ENCODE measurements around the gene CNTNAP2.
A peak's percentile ranks its signal among the peaks of the same experiment; 100 is the strongest.

The CNTNAP2 gene

DNA sequence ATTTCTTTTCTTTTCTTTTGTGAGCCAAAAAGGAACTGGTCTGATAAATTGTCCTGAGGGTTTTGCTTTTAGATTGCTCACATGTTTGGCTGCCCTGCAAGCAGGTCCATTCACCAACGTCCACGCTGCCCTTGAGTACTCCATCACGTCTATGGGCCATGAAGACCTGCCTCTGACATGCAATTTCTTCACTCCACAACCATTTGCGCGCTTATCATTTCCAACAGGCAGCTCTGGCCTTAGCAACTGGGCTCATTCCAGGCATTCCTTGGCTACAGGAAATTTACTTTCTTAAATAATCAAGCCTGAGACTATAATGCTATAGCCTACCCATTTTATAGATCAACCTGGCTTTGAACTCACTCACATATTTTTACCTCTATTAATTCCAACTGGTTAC lies 2065.7 kb downstream of the CNTNAP2 start:
- H3K36me3 ChIP-seq (ENCODE audit: control insufficient read depth in 4 of 4, insufficient read depth in 4 of 4, low read length in 3 of 4), result no peaks in the 10 kb centered on the region
- no peaks in the 10 kb centered on the region for H3K9me3 ChIP-seq (ENCODE audit: control extremely low read depth in 1 of 5, control insufficient read depth in 4 of 5, insufficient read depth in 2 of 5, low read depth in 1 of 5, low read length in 4 of 5)
- DNase-seq, result no peak
- no peaks in the 10 kb centered on the region for H3K4me1 ChIP-seq (ENCODE audit: control extremely low read depth in 1 of 4, control insufficient read depth in 4 of 4, insufficient read depth in 4 of 4, low read length in 3 of 4)
- WGBS (ENCODE audit: insufficient coverage), result 86% methylated on average over 3 of the region's 5 CpGs
- H3K4me3 ChIP-seq (ENCODE audit: control insufficient read depth in 1 of 7, extremely low read depth in 1 of 7, insufficient read depth in 4 of 7, low read depth in 2 of 7, low read length in 6 of 7), result no peak overlapping the region
- ChIA-PET POLR2A (no interaction called here), CTCF (interaction anchor here (0.6 kb wide), 1 partner anchor 608 kb away, joined by 4 read pairs; no protein-coding TSS in a partner anchor)
- no peak overlapping the region for H3K27ac ChIP-seq (ENCODE audit: insufficient read depth in 1 of 2, low read depth in 1 of 2, low read length in 2 of 2, poor library complexity in 1 of 2, severe bottlenecking in 2 of 2)
- H3K27me3 ChIP-seq (replicated peaks in 2 of 5; ENCODE audit: control insufficient read depth in 4 of 5, insufficient read depth in 5 of 5, low read length in 4 of 5), result peaks cover 0 to 3% (median 0%) of the 10 kb centered on the region in 5 experiments

DNA sequence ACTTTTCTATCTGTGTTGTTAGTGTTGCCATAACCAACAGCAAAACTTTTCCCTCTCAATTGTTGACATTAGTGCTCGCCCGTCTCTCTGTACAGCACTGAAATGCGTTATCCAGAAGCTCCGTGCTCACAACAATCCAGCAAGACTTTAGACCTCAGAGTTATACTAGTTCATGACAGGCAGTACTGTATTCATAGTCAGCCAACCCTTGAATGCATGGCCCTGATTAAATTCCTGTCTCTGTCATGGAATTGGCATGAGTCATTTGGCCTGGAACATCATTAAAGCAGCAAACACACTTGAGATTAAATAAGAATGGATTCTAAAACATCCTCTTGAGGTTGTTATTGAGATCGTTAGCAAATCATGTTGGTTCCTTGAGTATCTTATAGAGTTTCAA lies 2068.4 kb downstream of the CNTNAP2 start:
- Histone ChIP-seq H3K27me3 (replicated peaks in 2 of 5; ENCODE audit: control insufficient read depth in 4 of 5, insufficient read depth in 5 of 5, low read length in 4 of 5) (peaks cover 0 to 2% (median 0%) of the 10 kb centered on the region in 5 experiments), H3K27ac (ENCODE audit: insufficient read depth in 1 of 2, low read depth in 1 of 2, low read length in 2 of 2, poor library complexity in 1 of 2, severe bottlenecking in 2 of 2) (no peak overlapping the region), H3K36me3 (ENCODE audit: control insufficient read depth in 4 of 4, insufficient read depth in 4 of 4, low read length in 3 of 4) (no peaks in the 10 kb centered on the region), H3K9me3 (ENCODE audit: control extremely low read depth in 1 of 5, control insufficient read depth in 4 of 5, insufficient read depth in 2 of 5, low read depth in 1 of 5, low read length in 4 of 5) (no peaks in the 10 kb centered on the region), H3K4me1 (ENCODE audit: control extremely low read depth in 1 of 4, control insufficient read depth in 4 of 4, insufficient read depth in 4 of 4, low read length in 3 of 4) (no peaks in the 10 kb centered on the region), H3K4me3 (ENCODE audit: control insufficient read depth in 1 of 7, extremely low read depth in 1 of 7, insufficient read depth in 4 of 7, low read depth in 2 of 7, low read length in 6 of 7) (no peak overlapping the region)
- WGBS (ENCODE audit: insufficient coverage), result 100% methylated on average over 4 of the region's 5 CpGs
- ChIA-PET CTCF (no interaction called here), POLR2A (no interaction called here)
- no peak for DNase-seq

DNA sequence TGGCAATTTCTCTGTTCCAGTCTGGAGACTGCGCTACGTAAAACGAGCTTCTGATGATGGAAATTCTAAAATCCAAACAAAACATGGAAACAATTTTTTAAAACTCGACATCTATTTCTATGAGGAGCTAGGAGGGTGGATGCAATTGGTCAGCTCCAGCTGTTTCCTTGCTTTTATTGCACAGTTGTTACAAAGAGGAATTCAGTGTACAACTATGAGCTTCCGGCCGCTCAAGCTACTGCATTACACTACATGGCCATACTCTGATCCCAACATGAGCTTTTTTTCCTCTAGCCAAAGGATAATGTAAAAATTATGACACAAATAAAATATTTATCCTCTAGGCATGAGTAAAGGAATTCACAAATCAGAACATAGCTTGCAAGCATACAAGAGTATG lies 2070.9 kb downstream of the CNTNAP2 start:
- POLR2A ChIA-PET, result no interaction called here
- no peaks in the 10 kb centered on the region for H3K27me3 ChIP-seq (replicated peaks in 2 of 5; ENCODE audit: control insufficient read depth in 4 of 5, insufficient read depth in 5 of 5, low read length in 4 of 5)
- no peak for DNase-seq
- H3K9me3 ChIP-seq (ENCODE audit: control extremely low read depth in 1 of 5, control insufficient read depth in 4 of 5, insufficient read depth in 2 of 5, low read depth in 1 of 5, low read length in 4 of 5), result no peaks in the 10 kb centered on the region
- no peaks in the 10 kb centered on the region for H3K36me3 ChIP-seq (ENCODE audit: control insufficient read depth in 4 of 4, insufficient read depth in 4 of 4, low read length in 3 of 4)
- no peak overlapping the region for H3K4me3 ChIP-seq (ENCODE audit: control insufficient read depth in 1 of 7, extremely low read depth in 1 of 7, insufficient read depth in 4 of 7, low read depth in 2 of 7, low read length in 6 of 7)
- CTCF ChIA-PET, result no interaction called here
- WGBS (ENCODE audit: insufficient coverage), result 57% methylated on average over 1 of the region's 6 CpGs
- H3K4me1 ChIP-seq (ENCODE audit: control extremely low read depth in 1 of 4, control insufficient read depth in 4 of 4, insufficient read depth in 4 of 4, low read length in 3 of 4), result peaks cover 0 to 14% (median 8%) of the 10 kb centered on the region in 4 experiments
- H3K27ac ChIP-seq (ENCODE audit: insufficient read depth in 1 of 2, low read depth in 1 of 2, low read length in 2 of 2, poor library complexity in 1 of 2, severe bottlenecking in 2 of 2), result no peak overlapping the region

DNA sequence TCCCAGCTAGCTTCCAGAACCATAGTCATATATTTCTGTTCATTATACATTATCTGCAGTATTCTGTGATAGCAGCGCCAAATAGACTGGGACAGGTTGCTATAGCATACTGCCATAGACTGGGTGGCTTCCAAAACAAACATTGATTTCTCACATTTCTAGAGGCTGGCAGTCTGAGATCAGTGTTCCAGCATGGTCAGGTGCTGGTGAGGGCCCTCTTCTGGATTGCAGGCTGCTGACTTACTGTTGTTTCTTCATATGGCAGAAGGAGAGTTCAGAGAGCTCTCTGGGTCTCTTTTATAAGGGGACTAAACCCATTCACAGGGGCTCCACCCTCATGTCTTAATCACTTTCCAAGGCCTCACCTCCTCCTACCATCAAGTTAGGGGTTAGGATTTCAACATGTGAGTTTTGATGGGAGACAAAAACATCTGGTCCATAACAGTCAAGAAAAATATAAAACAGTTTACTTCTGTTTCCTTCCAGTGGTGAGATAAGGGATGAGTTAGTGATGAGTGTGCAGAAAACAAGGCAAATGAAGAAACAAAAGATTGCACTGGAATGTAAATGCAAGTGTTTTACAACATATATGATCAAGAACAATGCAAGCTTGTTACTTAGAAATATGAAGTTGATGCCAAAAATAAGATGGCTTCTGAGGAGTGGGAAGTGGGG lies 2074.9 kb downstream of the CNTNAP2 start:
- WGBS (ENCODE audit: insufficient coverage), result 100% methylated on average over 1 of the region's 1 CpG

DNA sequence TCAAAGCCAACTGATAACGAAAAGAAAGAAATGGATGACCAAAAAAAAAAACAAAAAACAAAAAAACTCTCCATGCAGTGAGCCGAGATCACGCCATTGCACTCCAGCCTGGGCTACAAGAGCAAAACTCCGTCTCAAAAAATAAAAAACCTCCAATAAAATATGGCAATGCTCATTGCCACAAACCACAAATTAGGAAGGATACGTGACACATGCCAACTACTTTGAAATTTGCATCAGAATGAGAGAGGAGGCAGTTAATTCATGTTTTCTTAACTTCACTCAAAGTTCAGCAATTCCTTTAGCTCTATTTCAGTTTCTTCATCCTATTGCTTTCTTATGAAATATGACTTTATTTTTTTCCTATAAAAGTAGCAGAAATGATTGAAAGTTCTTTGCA lies 2075.9 kb downstream of the CNTNAP2 start:
- ChIA-PET POLR2A (no interaction called here), CTCF (interaction anchor here (1.3 to 2.3 kb wide), 2 partner anchors 18 to 30 kb away, joined by 3 to 4 read pairs; no protein-coding TSS in a partner anchor)
- Histone ChIP-seq H3K27me3 (replicated peaks in 2 of 5; ENCODE audit: control insufficient read depth in 4 of 5, insufficient read depth in 5 of 5, low read length in 4 of 5) (no peaks in the 10 kb centered on the region), H3K9me3 (ENCODE audit: control extremely low read depth in 1 of 5, control insufficient read depth in 4 of 5, insufficient read depth in 2 of 5, low read depth in 1 of 5, low read length in 4 of 5) (peaks cover 0 to 2% (median 0%) of the 10 kb centered on the region in 5 experiments), H3K36me3 (ENCODE audit: control insufficient read depth in 4 of 4, insufficient read depth in 4 of 4, low read length in 3 of 4) (no peaks in the 10 kb centered on the region), H3K4me3 (ENCODE audit: control insufficient read depth in 1 of 7, extremely low read depth in 1 of 7, insufficient read depth in 4 of 7, low read depth in 2 of 7, low read length in 6 of 7) (no peak overlapping the region), H3K27ac (ENCODE audit: insufficient read depth in 1 of 2, low read depth in 1 of 2, low read length in 2 of 2, poor library complexity in 1 of 2, severe bottlenecking in 2 of 2) (no peak overlapping the region), H3K4me1 (ENCODE audit: control extremely low read depth in 1 of 4, control insufficient read depth in 4 of 4, insufficient read depth in 4 of 4, low read length in 3 of 4) (peaks cover 3 to 16% (median 8%) of the 10 kb centered on the region in 4 experiments)
- WGBS (ENCODE audit: insufficient coverage), result 40% methylated on average over 2 of the region's 5 CpGs
- peak; percentile 13 to 71 (median 62) for DNase-seq

More for the DNA sequence above, 2074.9 kb downstream of the CNTNAP2 start:
- peak; percentile 17 to 83 (median 78) for DNase-seq
- Histone ChIP-seq H3K4me3 (ENCODE audit: control insufficient read depth in 1 of 7, extremely low read depth in 1 of 7, insufficient read depth in 4 of 7, low read depth in 2 of 7, low read length in 6 of 7) (no peak overlapping the region), H3K4me1 (ENCODE audit: control extremely low read depth in 1 of 4, control insufficient read depth in 4 of 4, insufficient read depth in 4 of 4, low read length in 3 of 4) (peaks cover 3 to 16% (median 8%) of the 10 kb centered on the region in 4 experiments), H3K36me3 (ENCODE audit: control insufficient read depth in 4 of 4, insufficient read depth in 4 of 4, low read length in 3 of 4) (no peaks in the 10 kb centered on the region), H3K27ac (ENCODE audit: insufficient read depth in 1 of 2, low read depth in 1 of 2, low read length in 2 of 2, poor library complexity in 1 of 2, severe bottlenecking in 2 of 2) (peak overlapping the region in 1 of 2 experiments; percentile 32), H3K9me3 (ENCODE audit: control extremely low read depth in 1 of 5, control insufficient read depth in 4 of 5, insufficient read depth in 2 of 5, low read depth in 1 of 5, low read length in 4 of 5) (peaks cover 0 to 2% (median 0%) of the 10 kb centered on the region in 5 experiments), H3K27me3 (replicated peaks in 2 of 5; ENCODE audit: control insufficient read depth in 4 of 5, insufficient read depth in 5 of 5, low read length in 4 of 5) (no peaks in the 10 kb centered on the region)
- ChIA-PET POLR2A (no interaction called here), CTCF (interaction anchor here (1.3 to 2.3 kb wide), 2 partner anchors 19 to 29 kb away, joined by 3 to 4 read pairs; no protein-coding TSS in a partner anchor)

DNA sequence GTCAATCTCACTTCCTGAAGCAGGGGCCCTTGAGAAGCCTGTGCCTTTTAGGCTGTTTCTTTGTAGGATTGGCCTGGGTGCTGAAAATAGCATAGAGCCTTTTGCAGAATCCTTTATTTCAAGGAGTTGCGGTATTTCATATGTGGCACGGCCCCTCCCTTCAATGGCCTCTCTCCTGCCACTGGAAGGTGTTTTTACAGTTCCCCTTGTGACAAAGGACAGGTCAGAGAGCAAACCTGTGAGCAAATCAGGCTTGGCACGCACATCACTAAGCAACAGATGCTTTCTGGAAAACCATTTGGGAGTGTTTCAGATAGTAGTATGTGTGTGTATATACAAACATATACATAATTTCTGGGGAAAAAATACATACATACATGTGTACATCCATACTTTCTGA lies 2085.4 kb downstream of the CNTNAP2 start:
- Histone ChIP-seq H3K4me3 (ENCODE audit: control insufficient read depth in 1 of 7, extremely low read depth in 1 of 7, insufficient read depth in 4 of 7, low read depth in 2 of 7, low read length in 6 of 7) (no peak overlapping the region), H3K27me3 (replicated peaks in 2 of 5; ENCODE audit: control insufficient read depth in 4 of 5, insufficient read depth in 5 of 5, low read length in 4 of 5) (peaks cover 0 to 2% (median 0%) of the 10 kb centered on the region in 5 experiments), H3K36me3 (ENCODE audit: control insufficient read depth in 4 of 4, insufficient read depth in 4 of 4, low read length in 3 of 4) (no peaks in the 10 kb centered on the region), H3K4me1 (ENCODE audit: control extremely low read depth in 1 of 4, control insufficient read depth in 4 of 4, insufficient read depth in 4 of 4, low read length in 3 of 4) (no peaks in the 10 kb centered on the region), H3K9me3 (ENCODE audit: control extremely low read depth in 1 of 5, control insufficient read depth in 4 of 5, insufficient read depth in 2 of 5, low read depth in 1 of 5, low read length in 4 of 5) (no peaks in the 10 kb centered on the region), H3K27ac (ENCODE audit: insufficient read depth in 1 of 2, low read depth in 1 of 2, low read length in 2 of 2, poor library complexity in 1 of 2, severe bottlenecking in 2 of 2) (no peak overlapping the region)
- 75% methylated on average over 2 of the region's 3 CpGs for WGBS (ENCODE audit: insufficient coverage)
- DNase-seq, result no peak
- ChIA-PET CTCF (no interaction called here), POLR2A (no interaction called here)

DNA sequence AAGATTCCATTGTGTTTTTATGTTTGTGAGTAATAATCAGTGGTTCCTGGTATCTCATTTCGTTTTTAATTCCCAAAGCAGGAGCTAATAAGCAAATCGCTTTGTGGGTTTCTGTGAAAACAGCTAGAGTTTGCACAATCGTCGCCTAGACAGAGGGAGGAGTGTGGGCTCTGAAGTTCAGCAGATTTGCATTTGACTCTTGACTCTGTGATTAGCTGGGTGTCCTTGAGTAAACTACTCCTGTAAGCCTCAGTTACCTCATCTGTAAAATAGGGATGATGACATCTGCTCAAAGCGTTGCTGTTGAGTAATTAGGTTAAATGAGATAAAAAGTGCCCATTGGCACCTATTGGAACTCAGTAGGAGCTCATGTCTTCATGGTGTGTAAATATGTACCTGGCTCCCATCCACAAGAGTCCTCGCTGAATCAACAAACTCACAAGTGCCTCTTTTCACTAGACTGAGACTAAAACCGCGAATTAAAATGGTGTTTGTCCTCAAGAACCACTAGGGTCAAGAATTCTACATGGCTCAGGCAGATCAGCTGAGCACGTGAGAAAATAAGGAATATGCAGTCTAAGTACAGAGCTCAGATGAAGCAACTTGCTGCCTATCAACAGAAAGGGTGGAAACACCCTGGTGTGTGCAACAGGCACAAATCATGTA lies 2088.2 kb downstream of the CNTNAP2 start:
- no peaks in the 10 kb centered on the region for H3K9me3 ChIP-seq (ENCODE audit: control extremely low read depth in 1 of 5, control insufficient read depth in 4 of 5, insufficient read depth in 2 of 5, low read depth in 1 of 5, low read length in 4 of 5)
- ChIA-PET CTCF (no interaction called here), POLR2A (no interaction called here)
- no peaks in the 10 kb centered on the region for H3K4me1 ChIP-seq (ENCODE audit: control extremely low read depth in 1 of 4, control insufficient read depth in 4 of 4, insufficient read depth in 4 of 4, low read length in 3 of 4)
- H3K4me3 ChIP-seq (ENCODE audit: control insufficient read depth in 1 of 7, extremely low read depth in 1 of 7, insufficient read depth in 4 of 7, low read depth in 2 of 7, low read length in 6 of 7), result no peak overlapping the region
- peaks cover 0 to under 1% (median 0%) of the 10 kb centered on the region in 5 experiments for H3K27me3 ChIP-seq (replicated peaks in 2 of 5; ENCODE audit: control insufficient read depth in 4 of 5, insufficient read depth in 5 of 5, low read length in 4 of 5)
- H3K36me3 ChIP-seq (ENCODE audit: control insufficient read depth in 4 of 4, insufficient read depth in 4 of 4, low read length in 3 of 4), result no peaks in the 10 kb centered on the region
- no peak for DNase-seq
- no peak overlapping the region for H3K27ac ChIP-seq (ENCODE audit: insufficient read depth in 1 of 2, low read depth in 1 of 2, low read length in 2 of 2, poor library complexity in 1 of 2, severe bottlenecking in 2 of 2)
- 89% methylated on average over 8 of the region's 9 CpGs for WGBS (ENCODE audit: insufficient coverage)

Data from common myeloid progenitor, CD34-positive (primary cell).